Caco-2 (cell line): Measurements from ENCODE around the gene GNAQ. TPM values are rescaled to one million over a fixed set of nuclear protein-coding genes. Genes with fewer than 3 reads are reported as not detected.
"Not testable (repeated sequence)": the region's sequence is repeated elsewhere in the genome, so short reads cannot be mapped to it uniquely, and the experiment has no call there.

Experiments used
- BruUV-seq: library from RNA; stranded (reverse); fragments of 400-500 nt; replicated peaks from 2 replicates; lab custom pipeline; 2021; lab: Mats Ljungman, UMichigan
- CTCF ChIA-PET: fragments of 300-600 bp; sonication (Branson Sonifier 250); formaldehyde crosslinking; loops from one replicate; lab custom pipeline; 2022; ENCODE audit warnings: antibody characterized with exemption; lab: Charles Lee
- POLR2A ChIA-PET: fragments of 300-600 bp; sonication (Branson Sonifier 250); formaldehyde crosslinking; loops from one replicate; lab custom pipeline; 2022; ENCODE audit warnings: antibody characterized with exemption; lab: Charles Lee
- DNase-seq, 2 experiments: peaks; one replicate each; pipeline versions ENCODE4 v3.0.0 to v3.0.0-alpha.2; 2020 to 2022
- H3K27me3 ChIP-seq: replicated peaks from 2 replicates; pipeline ENCODE4 v1.6.0; 2011; ENCODE audit warnings: low read length; ENCODE audit not compliant: control insufficient read depth, insufficient read depth
- H3K36me3 ChIP-seq: 2 replicates; pipeline ENCODE4 v1.5.1; 2011; ENCODE audit warnings: low read length; ENCODE audit not compliant: control insufficient read depth, insufficient read depth
- H3K4me1 ChIP-seq: fragments of 250-450 bp; sonication (Bioruptor Pico); 2 replicates; pipeline ENCODE4 v1.5.1; 2020; ENCODE audit warnings: mild to moderate bottlenecking
- H3K4me3 ChIP-seq: 2 replicates; pipeline ENCODE4 v1.5.1; 2011; ENCODE audit warnings: low read depth, mild to moderate bottlenecking, control low read depth, low read length
- H3K9me3 ChIP-seq: fragments of 250-450 bp; sonication (Bioruptor Pico); 2 replicates; pipeline ENCODE4 v1.5.1; 2020; ENCODE audit warnings: mild to moderate bottlenecking, moderate library complexity
- H3K27ac Mint-ChIP-seq: one replicate; pipeline ENCODE4 v1.8.0; 2022; ENCODE audit warnings: mixed read lengths; ENCODE audit not compliant: unreplicated experiment
- H3K27me3 Mint-ChIP-seq: one replicate; pipeline ENCODE4 v1.8.0; 2022; ENCODE audit warnings: mixed read lengths; ENCODE audit not compliant: insufficient read depth, unreplicated experiment
- H3K36me3 Mint-ChIP-seq: one replicate; pipeline ENCODE4 v1.8.0; 2022; ENCODE audit warnings: mild to moderate bottlenecking, mixed read lengths; ENCODE audit not compliant: insufficient read depth, unreplicated experiment
- H3K4me1 Mint-ChIP-seq: one replicate; pipeline ENCODE4 v1.8.0; 2022; ENCODE audit warnings: low read depth, mixed read lengths; ENCODE audit not compliant: unreplicated experiment
- H3K4me3 Mint-ChIP-seq: one replicate; pipeline ENCODE4 v1.8.0; 2022; ENCODE audit warnings: mild to moderate bottlenecking, moderate library complexity, mixed read lengths; ENCODE audit not compliant: unreplicated experiment
- H3K9me3 Mint-ChIP-seq: one replicate; pipeline ENCODE4 v1.8.0; 2022; ENCODE audit warnings: mixed read lengths; ENCODE audit not compliant: unreplicated experiment
- CTCF ChIP-seq, 2 experiments: fragments of 200-600 bp in 1 of 2; IDR thresholded peaks; 1 replicate in 1 of 2; 2 replicates in 1 of 2; pipeline versions ENCODE4 v1.5.1 to v1.8.0; 2011 to 2022; ENCODE audit warnings: antibody characterized with exemption in 1 of 2, control low read depth in 1 of 2, inconsistent platforms in 1 of 2, low read depth in 1 of 2, low read length in 1 of 2, mild to moderate bottlenecking in 1 of 2, moderate library complexity in 1 of 2; ENCODE audit not compliant: insufficient read depth in 1 of 2, severe bottlenecking in 1 of 2, unreplicated experiment in 1 of 2
- intact Hi-C: fragments of 100-400 bp; cut with micrococcal nuclease; formaldehyde crosslinking; loops from one replicate; pipeline ENCODE4 v1.10.0; 2022; ENCODE audit not compliant: unreplicated experiment
- total RNA-seq: library from RNA; stranded (reverse); gene quantifications from 2 replicates; pipeline ENCODE4 v1.2.3, GENCODE V29; 2022

The GNAQ gene
- total RNA-seq, 1 experiment from 2014 or later = 10.1 TPM

GRCh38 chr9:77881111-77881510 lies 150.5 kb downstream of the GNAQ start:
- Histone ChIP-seq H3K27me3 (no peaks in the 10 kb centered on the region), H3K4me3 (no peak overlapping the region), H3K36me3 (no peaks in the 10 kb centered on the region), H3K4me1 (0 out of 2 replicates have a peak, but pooled peaks cover 6% of the 10 kb centered on the region), H3K9me3 (no peaks in the 10 kb centered on the region)
- TF ChIP-seq CTCF (IDR thresholded peaks at IDR 0.05; ENCODE audit: insufficient read depth in 1 of 2, low read depth in 1 of 2, low read length in 1 of 2, severe bottlenecking in 1 of 2, unreplicated experiment in 1 of 2) = no peak
- intact Hi-C loops = no loop called here
- no TSS peak for BruUV-seq
- Mint-ChIP-seq H3K27ac (no peak overlapping the region), H3K4me1 (no peaks in the 10 kb centered on the region), H3K36me3 (peaks cover 7% of the 10 kb centered on the region), H3K9me3 (no peaks in the 10 kb centered on the region), H3K4me3 (no peak overlapping the region), H3K27me3 (no peaks in the 10 kb centered on the region)
- DNase-seq = no peak
- ChIA-PET CTCF (no interaction called here), POLR2A (no interaction called here)

- ChIA-PET POLR2A (no interaction called here), CTCF (no interaction called here)
- no peak for TF ChIP-seq CTCF (IDR thresholded peaks at IDR 0.05; ENCODE audit: insufficient read depth in 1 of 2, low read depth in 1 of 2, low read length in 1 of 2, severe bottlenecking in 1 of 2, unreplicated experiment in 1 of 2)
- H3K4me1 Mint-ChIP-seq = no peaks in the 10 kb centered on the region
- Histone ChIP-seq H3K36me3 (no peaks in the 10 kb centered on the region), H3K4me3 (no peak overlapping the region), H3K9me3 (no peaks in the 10 kb centered on the region), H3K27me3 (no peaks in the 10 kb centered on the region), H3K4me1 (0 out of 2 replicates have a peak, but pooled peaks cover 6% of the 10 kb centered on the region)
- H3K27me3 Mint-ChIP-seq = no peaks in the 10 kb centered on the region
- H3K36me3 Mint-ChIP-seq = peaks cover 7% of the 10 kb centered on the region
- H3K4me3 Mint-ChIP-seq = peak overlapping the region; percentile 37
- DNase-seq = peak; percentile 23 to 49
- intact Hi-C loops = loop anchor here (10.0 kb wide), 1 partner anchor 65 kb away; no protein-coding TSS in a partner anchor
- no peaks in the 10 kb centered on the region for H3K9me3 Mint-ChIP-seq
- no peak overlapping the region for H3K27ac Mint-ChIP-seq
- no TSS peak for BruUV-seq
These were observed 152.1 kb downstream of the GNAQ start for GRCh38 chr9:77879437-77879943.

GRCh38 chr9:77878793-77879192 lies 152.8 kb downstream of the GNAQ start:
- H3K27ac Mint-ChIP-seq, H3K4me1 Mint-ChIP-seq, H3K27me3 ChIP-seq, DNase-seq, H3K4me3 Mint-ChIP-seq, H3K9me3 ChIP-seq, H3K36me3 ChIP-seq, H3K4me1 ChIP-seq, H3K4me3 ChIP-seq, H3K36me3 Mint-ChIP-seq, H3K9me3 Mint-ChIP-seq, H3K27me3 Mint-ChIP-seq, POLR2A ChIA-PET, BruUV-seq, CTCF ChIA-PET: not testable (repeated sequence)
- intact Hi-C loops = loop anchor here (10.0 kb wide), 1 partner anchor 66 kb away; no protein-coding TSS in a partner anchor
